NT2/D1 (cell line): ENCODE measurements around the gene SLC9A7.

Source experiments
- SUZ12 ChIP-seq: IDR thresholded peaks from 2 replicates; pipeline ENCODE4 v1.6.1; 2011; ENCODE audit not compliant: insufficient read length, insufficient read depth; ENCODE audit errors: extremely low read depth
- YY1 ChIP-seq: IDR thresholded peaks from 2 replicates; pipeline ENCODE4 v1.6.1; 2011; ENCODE audit not compliant: insufficient read length, insufficient read depth
- ZNF274 ChIP-seq: IDR thresholded peaks from 2 replicates; pipeline ENCODE4 v1.6.1; 2011; ENCODE audit warnings: mild to moderate bottlenecking, low read depth, low read length

DNA sequence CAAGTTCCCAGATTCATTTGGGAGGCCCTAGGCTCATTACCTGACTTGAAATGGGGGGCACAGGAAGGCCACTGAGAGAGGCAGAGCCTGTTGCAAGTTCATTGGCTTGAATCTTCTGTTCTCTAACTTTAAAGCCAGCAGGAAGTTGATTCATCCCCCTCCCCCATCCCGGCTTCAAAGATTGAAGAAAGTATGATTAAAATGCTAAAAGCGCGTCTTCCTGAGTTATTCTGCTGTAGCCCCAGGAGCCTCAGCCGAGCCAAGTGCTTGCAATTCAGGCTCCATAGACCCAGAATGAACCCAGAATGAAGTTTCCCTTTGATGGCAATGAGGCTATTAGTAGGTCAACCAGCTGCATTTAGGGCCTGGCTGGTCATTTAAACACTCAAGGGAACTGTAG is 170.7 kb downstream of the SLC9A7 start:
- no peak for TF ChIP-seq SUZ12
- TF ChIP-seq ZNF274: no peak
- no peak for TF ChIP-seq YY1
